ENCODE results near the gene UTP18. TPM values are rescaled to one million over a fixed set of nuclear protein-coding genes. Genes with fewer than 3 reads are reported as not detected.
"Not testable (repeated sequence)": the region's sequence is repeated elsewhere in the genome, so short reads cannot be mapped to it uniquely, and the experiment has no call there.

The UTP18 gene
- total RNA-seq, result 10 to 100 TPM; 49.3 to 54.1 TPM
- total RNA-seq, result 73.1 to 107 reads per million in 2 donors

- peak within 1 kb of the TSS; percentile 98 for H3K4me3 Mint-ChIP-seq
- peaks cover 41% of the 10 kb centered on the region for H3K4me1 Mint-ChIP-seq
- H3K27me3 Mint-ChIP-seq, result no peaks in the 10 kb centered on the region
- peak within 1 kb of the TSS; percentile 91 for H3K27ac Mint-ChIP-seq
- H3K36me3 Mint-ChIP-seq (ENCODE audit: low read depth), result peaks cover 3% of the 10 kb centered on the region
- DNase-seq, result peak; percentile 93 to 98 (median 96)
- H3K9me3 ChIP-seq (ENCODE audit: control insufficient read depth, low read length, poor library complexity, severe bottlenecking), result no peaks in the 10 kb centered on the region
- peak; percentile 84 for ATAC-seq
These were observed at the start of gene UTP18 for GRCh38 chr17:51260237-51261023. UTP18 (plus strand) TSS chr17:51260546; CDS start chr17:51260585, 39 bp downstream.

- peaks cover 5% of the 10 kb centered on the region for H3K4me1 Mint-ChIP-seq
- H3K27me3 Mint-ChIP-seq, result no peaks in the 10 kb centered on the region
- no peaks in the 10 kb centered on the region for H3K9me3 ChIP-seq (ENCODE audit: control insufficient read depth, low read length, poor library complexity, severe bottlenecking)
- ATAC-seq, result no peak
- no peak for DNase-seq
- peak overlapping the region; percentile 27 for H3K27ac Mint-ChIP-seq
- H3K36me3 Mint-ChIP-seq (ENCODE audit: low read depth), result peaks cover 8% of the 10 kb centered on the region
- no peak overlapping the region for H3K4me3 Mint-ChIP-seq
These were observed 45.4 kb upstream of the UTP18 start for GRCh38 chr17:51214920-51215319.

- peaks cover 5% of the 10 kb centered on the region for H3K4me1 Mint-ChIP-seq
- peak overlapping the region; percentile 75 for H3K27ac Mint-ChIP-seq
- H3K27me3 Mint-ChIP-seq, result no peaks in the 10 kb centered on the region
- H3K36me3 Mint-ChIP-seq (ENCODE audit: low read depth), result peaks cover 5% of the 10 kb centered on the region
- ATAC-seq, result no peak
- no peak overlapping the region for H3K4me3 Mint-ChIP-seq
- no peak for DNase-seq
- H3K9me3 ChIP-seq (ENCODE audit: control insufficient read depth, low read length, poor library complexity, severe bottlenecking), result no peaks in the 10 kb centered on the region
These were observed 42.4 kb upstream of the UTP18 start for GRCh38 chr17:51217946-51218345.

- ATAC-seq, result no peak
- no peak overlapping the region for H3K27ac Mint-ChIP-seq
- H3K36me3 Mint-ChIP-seq (ENCODE audit: low read depth), result peaks cover 9% of the 10 kb centered on the region
- no peak for DNase-seq
- no peaks in the 10 kb centered on the region for H3K9me3 ChIP-seq (ENCODE audit: control insufficient read depth, low read length, poor library complexity, severe bottlenecking)
- H3K4me1 Mint-ChIP-seq, result peaks cover 14% of the 10 kb centered on the region
- H3K4me3 Mint-ChIP-seq, result no peak overlapping the region
- H3K27me3 Mint-ChIP-seq, result no peaks in the 10 kb centered on the region
These were observed 39.0 kb upstream of the UTP18 start for GRCh38 chr17:51221322-51221721.

GRCh38 chr17:51224402-51225262 is 35.7 kb upstream of the UTP18 start:
- H3K27me3 Mint-ChIP-seq, result no peaks in the 10 kb centered on the region
- peaks cover 10% of the 10 kb centered on the region for H3K4me1 Mint-ChIP-seq
- H3K9me3 ChIP-seq (ENCODE audit: control insufficient read depth, low read length, poor library complexity, severe bottlenecking), result no peaks in the 10 kb centered on the region
- no peak overlapping the region for H3K4me3 Mint-ChIP-seq
- peaks cover 3% of the 10 kb centered on the region for H3K36me3 Mint-ChIP-seq (ENCODE audit: low read depth)
- DNase-seq (no peak), ATAC-seq (no peak)
- peak overlapping the region; percentile 77 for H3K27ac Mint-ChIP-seq

GRCh38 chr17:51225523-51225922 is 34.8 kb upstream of the UTP18 start:
- peaks cover 13% of the 10 kb centered on the region for H3K4me1 Mint-ChIP-seq
- not testable (repeated sequence) for DNase-seq; ATAC-seq; H3K36me3 Mint-ChIP-seq (ENCODE audit: low read depth); H3K27me3 Mint-ChIP-seq; H3K4me3 Mint-ChIP-seq; H3K9me3 ChIP-seq (ENCODE audit: control insufficient read depth, low read length, poor library complexity, severe bottlenecking)
- H3K27ac Mint-ChIP-seq, result peak overlapping the region; percentile 77

GRCh38 chr17:51228161-51228560 is 32.2 kb upstream of the UTP18 start:
- Mint-ChIP-seq H3K4me3 (no peak overlapping the region), H3K27me3 (no peaks in the 10 kb centered on the region), H3K4me1 (peaks cover 22% of the 10 kb centered on the region), H3K27ac (no peak overlapping the region), H3K36me3 (ENCODE audit: low read depth) (peaks cover 3% of the 10 kb centered on the region)
- H3K9me3 ChIP-seq (ENCODE audit: control insufficient read depth, low read length, poor library complexity, severe bottlenecking), result no peaks in the 10 kb centered on the region
- ATAC-seq (no peak), DNase-seq (no peak)

GRCh38 chr17:51229889-51230288 is 30.5 kb upstream of the UTP18 start:
- Mint-ChIP-seq H3K4me3 (no peak overlapping the region), H3K36me3 (ENCODE audit: low read depth) (peaks cover 5% of the 10 kb centered on the region), H3K27me3 (no peaks in the 10 kb centered on the region), H3K27ac (no peak overlapping the region), H3K4me1 (peaks cover 23% of the 10 kb centered on the region)
- ATAC-seq (no peak), DNase-seq (no peak)
- no peaks in the 10 kb centered on the region for H3K9me3 ChIP-seq (ENCODE audit: control insufficient read depth, low read length, poor library complexity, severe bottlenecking)

GRCh38 chr17:51230306-51230705 is 30.0 kb upstream of the UTP18 start:
- ATAC-seq (no peak), DNase-seq (no peak)
- no peaks in the 10 kb centered on the region for H3K9me3 ChIP-seq (ENCODE audit: control insufficient read depth, low read length, poor library complexity, severe bottlenecking)
- peaks cover 20% of the 10 kb centered on the region for H3K4me1 Mint-ChIP-seq
- no peaks in the 10 kb centered on the region for H3K27me3 Mint-ChIP-seq
- no peak overlapping the region for H3K27ac Mint-ChIP-seq
- H3K4me3 Mint-ChIP-seq, result no peak overlapping the region
- peaks cover 2% of the 10 kb centered on the region for H3K36me3 Mint-ChIP-seq (ENCODE audit: low read depth)

- H3K36me3 Mint-ChIP-seq (ENCODE audit: low read depth), result peaks cover 2% of the 10 kb centered on the region
- H3K9me3 ChIP-seq (ENCODE audit: control insufficient read depth, low read length, poor library complexity, severe bottlenecking), result no peaks in the 10 kb centered on the region
- no peak overlapping the region for H3K4me3 Mint-ChIP-seq
- H3K27me3 Mint-ChIP-seq, result no peaks in the 10 kb centered on the region
- ATAC-seq, result no peak
- peaks cover 22% of the 10 kb centered on the region for H3K4me1 Mint-ChIP-seq
- DNase-seq, result no peak
- peak overlapping the region; percentile 27 for H3K27ac Mint-ChIP-seq
These were observed 28.3 kb upstream of the UTP18 start for GRCh38 chr17:51231999-51232398.

- DNase-seq, result no peak
- no peak overlapping the region for H3K4me3 Mint-ChIP-seq
- peaks cover 39% of the 10 kb centered on the region for H3K4me1 Mint-ChIP-seq
- no peak overlapping the region for H3K27ac Mint-ChIP-seq
- peaks cover 2% of the 10 kb centered on the region for H3K36me3 Mint-ChIP-seq (ENCODE audit: low read depth)
- ATAC-seq, result no peak
- no peaks in the 10 kb centered on the region for H3K9me3 ChIP-seq (ENCODE audit: control insufficient read depth, low read length, poor library complexity, severe bottlenecking)
- H3K27me3 Mint-ChIP-seq, result no peaks in the 10 kb centered on the region
These were observed 26.2 kb upstream of the UTP18 start for GRCh38 chr17:51234162-51234561.

- Mint-ChIP-seq H3K4me1 (peaks cover 40% of the 10 kb centered on the region), H3K27ac (peak overlapping the region; percentile 87), H3K27me3 (no peaks in the 10 kb centered on the region), H3K36me3 (ENCODE audit: low read depth) (peaks cover under 1% of the 10 kb centered on the region), H3K4me3 (peak overlapping the region; percentile 80)
- ATAC-seq, result peak; percentile 70
- H3K9me3 ChIP-seq (ENCODE audit: control insufficient read depth, low read length, poor library complexity, severe bottlenecking), result no peaks in the 10 kb centered on the region
- DNase-seq, result no peak
These were observed 22.0 kb upstream of the UTP18 start for GRCh38 chr17:51238255-51238887.

- H3K9me3 ChIP-seq (ENCODE audit: control insufficient read depth, low read length, poor library complexity, severe bottlenecking), result no peaks in the 10 kb centered on the region
- Mint-ChIP-seq H3K27me3 (no peaks in the 10 kb centered on the region), H3K4me1 (peaks cover 47% of the 10 kb centered on the region), H3K4me3 (no peak overlapping the region), H3K27ac (no peak overlapping the region), H3K36me3 (ENCODE audit: low read depth) (no peaks in the 10 kb centered on the region)
- DNase-seq, result no peak
- no peak for ATAC-seq
These were observed 20.1 kb upstream of the UTP18 start for GRCh38 chr17:51240275-51240674.

Data from T-helper 17 cell (primary cell).